ENCODE data around the gene EBNA1BP2.
"Not testable (repeated sequence)": the region's sequence is repeated elsewhere in the genome, so short reads cannot be mapped to it uniquely, and the experiment has no call there.

Gene EBNA1BP2, protein sequence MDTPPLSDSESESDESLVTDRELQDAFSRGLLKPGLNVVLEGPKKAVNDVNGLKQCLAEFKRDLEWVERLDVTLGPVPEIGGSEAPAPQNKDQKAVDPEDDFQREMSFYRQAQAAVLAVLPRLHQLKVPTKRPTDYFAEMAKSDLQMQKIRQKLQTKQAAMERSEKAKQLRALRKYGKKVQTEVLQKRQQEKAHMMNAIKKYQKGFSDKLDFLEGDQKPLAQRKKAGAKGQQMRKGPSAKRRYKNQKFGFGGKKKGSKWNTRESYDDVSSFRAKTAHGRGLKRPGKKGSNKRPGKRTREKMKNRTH

DNA sequence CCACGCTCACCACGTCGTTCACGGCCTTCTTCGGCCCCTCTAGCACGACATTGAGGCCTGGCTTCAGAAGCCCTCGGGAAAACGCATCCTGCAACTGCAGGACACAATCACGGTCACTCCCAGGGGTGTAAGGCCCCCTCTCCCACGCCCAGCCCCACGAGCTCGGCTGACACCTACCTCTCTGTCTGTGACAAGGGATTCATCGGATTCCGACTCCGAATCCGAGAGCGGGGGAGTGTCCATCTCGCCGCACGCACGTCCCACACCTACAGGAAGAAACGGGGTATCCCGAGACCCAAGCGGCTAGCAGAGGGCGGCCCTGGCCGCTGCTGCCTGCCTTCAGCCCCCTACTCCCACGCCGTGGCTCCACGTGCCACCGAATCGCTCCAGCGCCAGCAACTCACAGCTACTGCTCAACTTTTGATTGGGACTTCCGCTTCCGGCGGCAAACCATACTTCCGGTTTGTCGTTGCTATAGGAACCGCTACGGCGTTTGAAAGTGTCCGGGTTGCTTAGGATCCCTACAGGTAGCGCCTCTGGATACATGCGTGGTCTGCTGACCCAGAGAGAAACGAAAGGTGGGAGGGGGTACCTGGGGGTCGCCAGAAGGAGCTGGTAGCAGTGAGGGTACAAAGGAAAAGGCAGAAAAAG lies at the start of gene EBNA1BP2, which contains the start of gene CFAP57:
TSS of gene EBNA1BP2 (minus strand) at position 415 of the 651 bp plus-strand sequence. CDS start at position 243, 172 bp downstream.
TSS of gene CFAP57 (plus strand) at position 455 of the 651 bp plus-strand sequence. CDS start 424 bp downstream, outside the sequence.
- DNase-seq (ENCODE audit: extremely low read depth in 1 of 2, low read depth in 1 of 2) = peak; percentile 71 to 78

DNA sequence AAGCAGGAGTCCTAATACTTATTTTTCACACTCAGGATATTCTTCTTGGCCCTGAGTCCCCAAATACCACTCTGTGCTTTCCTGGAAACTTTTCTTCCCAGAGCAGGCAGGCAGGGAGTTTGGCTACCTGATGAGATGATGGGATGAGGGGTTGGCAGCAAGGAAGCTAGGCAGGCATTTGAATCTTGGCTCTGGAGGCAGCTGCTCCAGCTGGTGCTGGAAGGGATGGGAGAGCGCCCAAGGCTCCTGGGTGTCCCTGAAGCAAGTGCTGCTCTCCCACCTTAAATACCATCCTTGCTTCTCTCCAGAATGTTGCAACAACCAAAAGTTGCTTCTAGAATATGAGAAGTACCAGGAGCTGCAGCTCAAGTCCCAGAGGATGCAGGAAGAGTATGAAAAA lies 49.7 kb upstream of the EBNA1BP2 start:
- no peak for DNase-seq (ENCODE audit: extremely low read depth in 1 of 2, low read depth in 1 of 2)

DNA sequence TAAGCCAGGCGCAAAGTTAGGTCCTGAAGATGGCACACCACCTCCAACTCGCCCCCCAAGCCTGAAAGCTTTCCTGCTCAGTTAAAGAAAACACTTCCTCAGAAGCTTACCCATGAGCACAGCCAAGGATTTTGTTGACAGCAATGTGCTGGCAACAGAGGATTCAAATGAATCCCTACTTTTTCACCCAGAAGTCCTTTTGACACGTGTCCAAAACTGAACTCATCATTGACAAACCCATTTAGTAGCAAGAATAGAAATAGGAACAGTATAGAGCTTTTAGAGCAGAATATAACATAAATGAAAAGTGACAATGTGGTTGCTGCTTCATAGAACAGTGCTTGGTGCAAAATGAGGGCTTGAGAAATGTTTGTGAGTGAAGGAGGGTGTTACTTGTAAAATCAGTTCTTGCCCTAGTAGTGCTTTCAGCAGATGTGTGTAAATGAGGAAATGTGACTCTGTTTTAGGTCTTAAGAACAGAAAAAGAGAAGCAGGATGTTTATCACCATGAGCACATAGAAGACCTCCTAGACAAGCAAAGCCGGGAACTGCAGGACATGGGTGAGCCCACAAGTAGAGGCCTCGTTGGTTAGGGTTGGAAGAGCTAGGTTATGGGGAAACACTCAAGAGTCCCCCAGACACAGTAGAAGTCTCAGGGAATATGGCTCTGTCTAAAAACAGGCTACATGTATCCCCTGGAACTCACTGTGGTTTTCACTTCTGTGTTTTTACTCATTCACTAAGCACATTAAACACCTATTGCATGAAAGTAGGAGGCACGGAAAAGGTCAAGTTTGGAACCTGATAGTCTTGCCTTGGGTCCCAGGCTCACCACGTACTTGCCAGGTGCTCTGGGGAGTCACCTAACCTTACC lies 49.1 kb upstream of the EBNA1BP2 start:
- DNase-seq (ENCODE audit: extremely low read depth in 1 of 2, low read depth in 1 of 2) = no peak

DNA sequence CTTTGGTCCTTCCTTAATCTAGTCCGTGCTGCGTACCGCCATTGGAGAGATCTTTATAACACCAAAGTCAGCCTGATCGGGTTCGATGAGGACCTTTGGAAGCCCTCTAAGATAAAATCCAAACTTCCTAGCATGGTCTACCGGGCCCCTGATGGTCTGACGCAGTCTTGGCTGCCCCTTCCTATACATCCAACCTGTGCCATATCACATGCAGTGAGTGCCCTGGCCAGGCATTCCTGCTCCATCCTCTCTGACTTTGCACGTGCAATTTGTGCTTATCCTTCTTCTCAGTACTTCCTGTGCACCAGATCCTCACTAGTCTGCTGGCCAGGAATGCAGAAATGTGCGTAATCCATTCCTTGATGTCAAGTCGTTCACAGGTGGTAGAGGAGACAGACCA lies 45.7 kb upstream of the EBNA1BP2 start:
- DNase-seq (ENCODE audit: extremely low read depth in 1 of 2, low read depth in 1 of 2) = no peak

DNA sequence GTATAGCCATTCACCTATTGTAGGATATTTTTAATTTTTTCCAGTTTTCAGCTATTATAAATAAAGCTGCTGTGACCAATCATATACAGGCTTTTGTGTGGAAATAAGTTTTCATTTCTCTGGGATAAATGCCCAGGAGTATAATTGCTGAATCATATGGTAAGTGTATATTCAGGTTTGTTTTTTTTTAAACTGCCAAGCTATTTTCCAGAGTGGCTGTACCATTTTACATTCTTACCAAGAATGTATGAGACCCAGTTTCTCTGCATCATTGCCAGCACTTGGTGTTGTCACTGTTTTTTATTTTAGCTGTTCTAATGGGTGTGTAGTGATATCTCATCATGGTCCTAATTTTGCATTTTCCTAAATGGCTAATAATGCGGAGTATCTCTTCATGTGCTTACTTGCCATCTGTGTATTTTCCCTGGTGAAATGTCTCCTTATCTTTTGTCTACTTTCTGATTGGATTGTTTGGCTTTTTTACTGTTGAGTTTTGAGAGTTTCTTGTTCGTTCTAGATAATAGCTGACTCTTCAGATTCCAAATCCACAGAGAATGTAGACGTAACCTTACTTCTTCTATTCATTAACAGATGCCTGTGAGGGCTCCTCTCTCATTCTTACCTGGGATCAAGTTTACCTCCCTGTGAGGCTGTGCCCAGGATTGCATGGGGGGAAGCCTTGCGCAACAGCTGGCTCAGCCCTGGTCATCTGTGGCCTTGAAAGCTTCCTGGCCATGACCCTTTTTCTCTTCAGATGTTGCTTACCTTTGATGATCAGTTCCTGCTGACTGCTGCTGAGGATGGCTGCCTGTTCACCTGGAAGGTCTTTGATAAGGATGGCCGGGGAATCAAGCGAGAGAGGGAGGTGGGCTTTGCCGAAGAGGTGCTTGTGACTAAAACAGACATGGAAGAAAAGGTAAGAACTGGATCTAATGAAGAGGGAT lies 42.7 kb upstream of the EBNA1BP2 start:
- DNase-seq (ENCODE audit: extremely low read depth in 1 of 2, low read depth in 1 of 2) = no peak

DNA sequence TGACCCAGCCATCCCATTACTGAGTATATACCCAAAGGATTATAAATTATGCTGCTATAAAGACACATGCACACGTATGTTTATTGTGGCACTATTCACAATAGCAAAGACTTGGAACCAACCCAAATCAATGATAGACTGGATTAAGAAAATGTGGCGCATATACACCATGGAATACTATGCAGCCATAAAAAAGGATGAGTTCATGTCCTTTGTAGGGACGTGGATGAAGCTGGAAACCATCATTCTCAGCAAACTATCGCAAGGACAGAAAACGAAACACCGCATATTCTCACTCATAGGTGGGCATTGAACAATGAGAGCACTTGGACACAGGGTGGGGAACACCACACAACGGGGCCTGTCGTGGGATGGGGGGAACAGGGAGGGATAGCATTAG lies 36.2 kb upstream of the EBNA1BP2 start:
- not testable (repeated sequence) for DNase-seq (ENCODE audit: extremely low read depth in 1 of 2, low read depth in 1 of 2)

DNA sequence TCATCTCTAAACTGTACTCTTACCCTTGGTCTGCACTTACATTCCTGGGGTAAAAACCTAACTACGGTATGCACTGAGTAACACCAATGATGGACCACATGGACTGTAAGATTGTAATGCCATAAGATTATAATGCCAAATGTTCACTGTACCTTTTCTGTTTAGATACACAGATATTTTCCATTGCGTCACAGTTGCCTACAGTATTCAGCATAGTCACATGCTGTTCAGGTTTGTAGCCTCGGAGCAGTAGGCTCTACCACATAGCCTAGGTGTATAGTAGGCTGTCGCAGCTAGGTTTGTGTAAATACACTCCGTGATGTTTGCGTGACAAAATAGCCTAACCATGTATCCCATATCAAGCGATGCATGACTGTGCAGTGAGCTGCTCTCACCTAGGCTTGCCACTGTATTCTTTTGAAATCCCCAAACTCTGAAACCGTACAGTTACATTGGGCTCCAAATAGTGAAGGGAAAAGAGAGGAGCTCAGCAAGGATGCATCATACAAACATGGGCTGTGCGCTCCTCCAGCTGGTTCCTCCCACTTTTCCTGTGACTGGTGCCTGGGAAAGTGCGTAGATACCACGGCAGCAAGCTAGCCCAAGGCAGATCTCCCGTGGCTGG lies 35.3 kb upstream of the EBNA1BP2 start:
- DNase-seq (ENCODE audit: extremely low read depth in 1 of 2, low read depth in 1 of 2) = no peak

DNA sequence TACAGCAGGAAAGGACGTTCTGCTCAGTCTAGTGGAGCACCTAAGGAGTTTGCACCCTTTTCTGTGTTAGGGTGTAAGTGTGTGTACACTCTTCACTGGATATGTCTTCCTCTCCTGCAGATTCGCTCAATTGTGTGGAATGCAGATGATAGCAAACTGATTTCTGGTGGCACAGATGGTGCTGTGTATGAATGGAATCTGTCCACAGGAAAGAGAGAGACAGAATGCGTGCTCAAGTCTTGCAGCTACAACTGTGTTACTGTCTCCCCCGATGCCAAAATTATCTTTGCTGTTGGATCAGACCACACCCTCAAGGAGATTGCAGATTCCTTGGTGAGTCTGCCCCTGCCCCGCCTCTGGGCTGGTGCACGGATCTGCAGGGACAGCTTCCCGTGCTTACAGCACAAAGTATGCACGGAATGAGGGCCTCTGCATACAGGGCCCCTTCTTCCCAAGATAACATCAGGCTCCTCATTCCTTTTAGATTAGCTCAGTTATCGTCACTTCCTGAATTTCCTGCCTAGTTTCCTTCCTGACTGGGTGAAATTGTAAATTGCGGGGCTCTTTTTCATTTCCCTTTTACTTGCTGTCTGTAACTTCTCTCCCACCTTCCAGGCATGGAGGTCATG lies 34.6 kb upstream of the EBNA1BP2 start:
- no peak for DNase-seq (ENCODE audit: extremely low read depth in 1 of 2, low read depth in 1 of 2)

DNA sequence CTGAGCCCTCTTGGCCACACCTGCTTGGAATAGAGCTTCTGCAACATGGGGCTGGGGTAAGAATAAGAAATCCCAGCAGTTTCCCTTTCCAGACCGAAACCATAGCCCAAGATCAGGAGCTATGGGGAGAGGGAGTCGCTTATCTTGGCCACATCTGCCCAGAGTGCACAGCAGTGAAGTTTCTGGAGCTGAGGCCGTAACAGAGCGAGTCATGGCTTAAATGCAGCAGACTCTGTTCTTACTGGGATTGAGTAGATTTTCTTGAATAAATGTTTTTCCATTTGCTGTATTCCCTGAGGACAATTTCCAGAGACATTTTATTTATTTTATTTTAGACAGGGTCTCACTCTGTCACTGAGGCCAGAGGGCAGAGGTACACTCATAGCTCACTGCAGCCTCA lies 33.6 kb upstream of the EBNA1BP2 start:
- DNase-seq (ENCODE audit: extremely low read depth in 1 of 2, low read depth in 1 of 2) = no peak

DNA sequence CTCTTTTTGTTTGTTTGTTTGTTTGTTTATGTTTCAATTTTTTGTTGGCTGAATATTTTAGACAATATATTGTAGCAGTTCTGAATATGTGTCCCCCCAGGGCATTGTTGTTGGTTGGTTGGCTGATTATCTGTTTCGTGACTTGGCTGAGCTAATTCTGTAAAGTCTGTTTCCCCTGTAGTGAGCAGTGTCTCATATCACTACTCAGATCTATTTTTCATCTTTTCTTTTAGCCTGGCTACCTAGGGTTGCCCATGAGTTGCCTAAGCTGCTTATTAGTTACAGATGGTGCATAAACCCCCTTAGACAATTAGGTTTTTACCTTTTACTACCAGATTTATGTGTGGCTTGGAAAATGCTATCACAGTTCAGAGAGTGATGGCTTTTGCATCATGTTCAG lies 32.3 kb upstream of the EBNA1BP2 start:
- no peak for DNase-seq (ENCODE audit: extremely low read depth in 1 of 2, low read depth in 1 of 2)

DNA sequence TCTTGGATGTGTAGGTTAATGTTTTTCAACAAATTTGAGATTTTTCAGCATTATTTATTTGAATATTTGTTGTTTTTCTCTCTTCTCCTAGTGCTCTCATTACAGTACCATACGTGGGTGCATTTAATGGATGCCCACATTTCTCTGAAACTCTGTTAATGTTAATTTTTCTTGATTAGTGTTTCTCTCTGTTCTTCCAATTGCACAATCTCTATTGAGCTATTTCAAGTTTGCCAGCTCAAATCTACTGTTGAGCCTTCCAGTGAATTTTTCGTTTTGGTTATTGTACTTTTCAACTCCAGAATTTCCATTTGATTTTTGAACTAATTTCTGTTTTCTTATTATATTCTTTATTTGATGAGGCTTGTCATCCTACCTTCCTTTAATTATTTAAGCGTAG lies 31.8 kb upstream of the EBNA1BP2 start:
- no peak for DNase-seq (ENCODE audit: extremely low read depth in 1 of 2, low read depth in 1 of 2)

DNA sequence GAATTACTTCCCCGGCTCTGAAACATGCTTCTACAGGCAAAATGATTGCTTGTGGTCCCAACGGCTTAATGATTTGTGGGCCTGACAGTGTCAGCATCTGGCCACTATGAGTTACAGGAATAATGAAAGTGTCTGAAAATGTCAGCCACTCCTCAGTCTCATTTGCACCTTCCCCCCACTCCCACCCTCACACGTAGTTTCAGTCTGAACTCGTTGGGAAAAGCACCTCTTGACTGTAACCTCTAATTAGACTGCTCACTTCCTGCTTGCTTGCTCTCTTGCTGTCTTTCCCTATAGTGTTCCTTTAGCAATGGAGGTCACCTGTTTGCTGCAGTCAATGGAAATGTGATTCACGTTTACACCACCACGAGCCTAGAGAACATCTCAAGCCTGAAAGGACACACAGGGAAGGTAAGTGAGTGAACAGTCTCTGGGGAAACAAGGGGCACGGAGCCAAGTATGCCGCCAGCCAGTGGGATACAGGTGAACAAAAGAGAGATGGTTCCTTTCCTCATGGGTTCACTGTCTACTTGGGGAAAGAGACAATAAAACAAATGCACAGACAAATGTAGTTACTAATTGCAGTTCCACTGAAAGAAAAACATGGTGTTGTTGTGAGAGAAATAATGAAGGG lies 27.1 kb upstream of the EBNA1BP2 start:
- DNase-seq (ENCODE audit: extremely low read depth in 1 of 2, low read depth in 1 of 2) = no peak

DNA sequence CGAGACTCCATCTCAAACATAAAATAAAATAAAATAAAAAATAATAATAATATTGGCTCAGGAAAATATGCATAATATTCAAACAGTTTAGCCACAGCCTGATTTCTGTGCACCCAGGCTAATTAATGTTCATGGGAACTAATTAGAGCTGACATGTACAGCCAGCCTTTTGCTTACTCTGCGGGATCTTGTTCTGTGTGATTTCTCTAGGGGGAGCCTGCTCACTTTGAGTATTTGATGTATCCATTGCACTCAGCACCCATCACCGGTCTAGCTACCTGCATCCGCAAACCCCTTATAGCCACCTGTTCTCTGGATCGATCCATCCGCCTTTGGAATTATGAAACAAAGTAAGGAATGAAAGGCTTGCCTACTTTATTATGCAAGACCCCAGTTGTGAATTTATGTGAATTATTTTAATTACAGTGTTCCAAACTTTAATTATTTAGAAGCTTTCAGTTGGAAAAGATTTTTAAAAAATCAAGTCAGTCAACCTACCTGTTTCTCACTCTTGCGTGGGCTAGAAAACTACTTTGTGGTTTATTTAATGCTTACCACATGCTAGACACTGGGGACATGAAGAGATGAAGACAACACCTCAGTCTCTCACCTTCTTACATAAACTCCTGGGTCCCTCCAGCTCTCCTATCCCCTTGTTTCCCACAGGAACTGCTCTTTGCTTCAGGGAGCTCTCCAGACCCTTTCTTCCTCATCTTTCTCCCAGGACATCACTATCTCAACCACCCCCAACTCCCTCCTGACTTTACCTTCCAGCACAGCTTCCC lies 25.4 kb upstream of the EBNA1BP2 start:
- no peak for DNase-seq (ENCODE audit: extremely low read depth in 1 of 2, low read depth in 1 of 2)

DNA sequence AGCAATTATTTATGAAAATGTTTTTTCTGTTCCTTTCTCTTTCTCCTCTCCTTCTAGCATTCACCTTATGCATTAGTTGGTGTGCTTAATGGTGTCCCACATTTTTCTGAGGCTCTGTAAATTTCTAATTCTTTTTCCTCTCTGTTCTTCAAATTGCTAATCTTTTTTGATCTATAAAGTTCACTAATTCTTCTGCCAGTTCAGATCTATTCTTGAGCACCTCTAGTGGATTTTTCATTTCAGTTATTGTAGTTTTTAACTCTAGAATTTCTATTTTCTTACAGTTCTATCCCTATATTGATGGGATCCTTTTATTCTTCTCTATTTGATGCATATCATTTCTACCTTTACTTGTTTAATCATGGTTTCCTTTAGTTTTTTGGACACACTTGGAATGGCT lies 22.4 kb upstream of the EBNA1BP2 start:
- no peak for DNase-seq (ENCODE audit: extremely low read depth in 1 of 2, low read depth in 1 of 2)

DNA sequence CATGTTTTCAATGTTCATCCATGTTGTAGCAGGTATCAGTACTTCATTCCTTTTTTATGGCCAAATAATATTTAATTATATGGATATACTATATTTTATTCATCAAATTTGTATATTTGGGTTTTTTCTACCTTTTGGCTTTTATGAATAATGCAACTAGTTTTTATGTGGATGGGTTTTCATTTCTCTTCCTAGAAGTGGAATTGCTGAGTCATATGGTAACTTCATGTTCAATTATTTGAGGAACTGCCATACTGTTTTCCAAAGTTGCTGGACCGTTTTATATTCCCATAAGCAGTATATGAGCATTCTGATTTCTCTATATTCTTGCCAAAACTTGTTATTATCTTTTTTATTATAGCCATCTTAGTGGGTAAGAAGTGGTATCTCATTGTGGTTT lies 16.0 kb upstream of the EBNA1BP2 start:
- no peak for DNase-seq (ENCODE audit: extremely low read depth in 1 of 2, low read depth in 1 of 2)

DNA sequence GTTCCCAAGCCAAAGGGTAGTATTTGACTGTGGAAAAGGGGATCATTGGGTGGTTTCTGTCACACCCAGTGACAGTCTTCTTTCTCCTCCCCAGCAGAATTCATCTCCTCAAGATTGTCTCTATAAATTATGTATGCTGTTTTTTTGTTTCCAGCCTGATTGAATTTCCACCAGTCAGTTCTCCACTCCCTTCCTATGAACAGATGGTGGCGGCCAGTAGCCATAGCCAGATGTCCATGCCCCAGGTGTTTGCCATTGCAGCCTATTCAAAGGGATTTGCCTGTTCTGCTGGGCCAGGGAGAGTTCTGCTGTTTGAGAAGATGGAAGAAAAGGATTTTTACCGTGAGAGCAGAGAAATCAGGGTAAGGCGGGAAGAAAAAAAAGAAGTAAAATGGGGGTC lies 12.9 kb upstream of the EBNA1BP2 start:
- DNase-seq (ENCODE audit: extremely low read depth in 1 of 2, low read depth in 1 of 2) = no peak

DNA sequence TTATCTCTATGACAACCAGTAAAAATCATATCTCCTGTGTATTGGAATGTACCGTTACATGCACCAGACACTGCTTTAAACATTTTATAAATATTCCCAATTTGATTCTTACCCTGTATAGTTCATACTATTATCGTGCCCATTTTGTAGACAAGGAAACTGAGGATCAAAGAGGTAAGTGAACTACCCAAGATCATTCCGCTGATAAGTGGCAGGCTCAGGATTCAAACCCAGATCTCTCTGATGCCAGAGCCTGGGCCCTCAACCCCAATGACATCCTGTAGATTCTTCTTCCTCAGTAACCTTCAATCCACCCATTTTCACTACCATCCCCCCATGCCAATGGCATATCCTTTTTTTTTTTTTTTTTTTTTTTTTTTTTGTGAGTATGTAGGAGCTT lies 12.3 kb upstream of the EBNA1BP2 start:
- DNase-seq (ENCODE audit: extremely low read depth in 1 of 2, low read depth in 1 of 2) = no peak

DNA sequence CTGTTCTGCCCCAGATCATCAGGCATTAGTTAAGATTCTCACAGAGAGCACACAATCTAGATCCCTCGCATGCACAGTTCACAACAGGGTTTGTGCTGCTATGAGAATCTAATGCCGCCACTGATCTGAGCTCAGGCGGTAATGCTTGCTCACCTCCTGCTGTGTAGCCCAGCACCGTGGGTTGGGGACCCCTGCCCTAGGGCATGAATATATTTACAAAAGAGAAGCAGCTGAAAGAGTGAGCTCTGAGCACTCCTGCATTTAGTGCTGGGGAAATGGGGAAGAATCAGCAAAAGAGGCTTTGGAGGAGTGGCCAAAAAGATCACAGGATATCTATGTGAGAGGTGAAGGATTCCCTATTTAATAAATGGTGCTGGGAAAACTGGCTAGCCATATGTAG lies 5.6 kb upstream of the EBNA1BP2 start:
- no peak for DNase-seq (ENCODE audit: extremely low read depth in 1 of 2, low read depth in 1 of 2)

Measured in activated CD8-positive, alpha-beta memory T cell treated with anti-CD3 and anti-CD28 coated beads for 1 hour (primary cell).